ENCODE measurements around the gene COQ8B.
"Not testable (repeated sequence)": the region's sequence is repeated elsewhere in the genome, so short reads cannot be mapped to it uniquely, and the experiment has no call there.

The COQ8B gene

GRCh38 chr19:40716482-40717324 lies at the start of gene COQ8B, which contains the start of gene ITPKC:
Gene COQ8B, minus strand, starts transcription at chr19:40716886. Its CDS starts 2,254 bp downstream, at chr19:40714632.
Gene ITPKC, plus strand, starts transcription at chr19:40717112. Its CDS starts 24 bp downstream, at chr19:40717136.
- peak; percentile 92 for DNase-seq

GRCh38 chr19:40766385-40766784 lies 49.7 kb upstream of the COQ8B start:
- not testable (repeated sequence) for DNase-seq

- DNase-seq, result no peak
Measured at GRCh38 chr19:40763963-40764362, 47.3 kb upstream of the COQ8B start.

- DNase-seq, result no peak
Measured at GRCh38 chr19:40763526-40763925, 46.8 kb upstream of the COQ8B start.

GRCh38 chr19:40762754-40763470 lies 46.2 kb upstream of the COQ8B start:
- no peak for DNase-seq

- no peak for DNase-seq
Measured at GRCh38 chr19:40759352-40759751, 42.7 kb upstream of the COQ8B start.

GRCh38 chr19:40758491-40758890 lies 41.8 kb upstream of the COQ8B start:
- no peak for DNase-seq

GRCh38 chr19:40756502-40757110 lies 39.9 kb upstream of the COQ8B start:
- DNase-seq, result no peak

GRCh38 chr19:40755791-40756190 lies 39.1 kb upstream of the COQ8B start:
- DNase-seq, result no peak

- DNase-seq, result no peak
Measured at GRCh38 chr19:40755248-40755624, 38.5 kb upstream of the COQ8B start.

- DNase-seq, result no peak
Measured at GRCh38 chr19:40754611-40755247, 38.0 kb upstream of the COQ8B start.

GRCh38 chr19:40752257-40752781 lies 35.6 kb upstream of the COQ8B start:
- DNase-seq, result no peak

- DNase-seq, result peak; percentile 99
Measured at GRCh38 chr19:40750874-40751537, 34.3 kb upstream of the COQ8B start, which contains the start of gene SNRPA. Gene SNRPA, plus strand, starts transcription at chr19:40751203. Its CDS starts 206 bp downstream, at chr19:40751409.

GRCh38 chr19:40750058-40750873 lies 33.6 kb upstream of the COQ8B start, which contains the start of gene ACTMAP:
Gene ACTMAP, minus strand, starts transcription at chr19:40750477. Its CDS starts 674 bp downstream, at chr19:40749803.
- DNase-seq, result peak; percentile 100

- DNase-seq, result no peak
Measured at GRCh38 chr19:40747536-40747935, 30.9 kb upstream of the COQ8B start.

GRCh38 chr19:40745402-40745780 lies 28.7 kb upstream of the COQ8B start:
- DNase-seq, result no peak

GRCh38 chr19:40744554-40745401 lies 28.1 kb upstream of the COQ8B start:
- DNase-seq, result no peak

- DNase-seq, result no peak
Measured at GRCh38 chr19:40743926-40744325, 27.2 kb upstream of the COQ8B start.

- no peak for DNase-seq
Measured at GRCh38 chr19:40742886-40743285, 26.2 kb upstream of the COQ8B start.

- DNase-seq, result no peak
Measured at GRCh38 chr19:40742477-40742876, 25.8 kb upstream of the COQ8B start.
